Occipital lobe (tissue), 2 donors: Measurements from ENCODE around the gene COL8A2. TPM values are rescaled to one million over a fixed set of nuclear protein-coding genes. Genes with fewer than 3 reads are reported as not detected.
A peak's percentile ranks its signal among the peaks of the same experiment; 100 is the strongest.

Experiments
- DNase-seq: peaks from one replicate; lab custom pipeline; 2025; lab: John Stamatoyannopoulos, UW
- total RNA-seq: library from RNA; depleted of rRNA; stranded (reverse); fragments of >200 nt; gene quantifications from one replicate; pipeline ENCODE4 v1.2.3, GENCODE V29; 2014

The COL8A2 gene
- total RNA-seq, 1 donor from 2014 or later = 1.1 TPM

GRCh38 chr1:36157973-36158826 is 33.2 kb upstream of the COL8A2 start:
- no peak for DNase-seq

GRCh38 chr1:36157115-36157903 is 32.3 kb upstream of the COL8A2 start:
- no peak for DNase-seq

GRCh38 chr1:36156329-36157114 is 31.5 kb upstream of the COL8A2 start:
- peak; percentile 59 for DNase-seq

GRCh38 chr1:36155408-36156328 is 30.6 kb upstream of the COL8A2 start, which contains the start of gene MAP7D1:
MAP7D1 (plus strand) TSS chr1:36156160; CDS start chr1:36156418, 258 bp downstream.
- peak; percentile 89 for DNase-seq

- DNase-seq = no peak
Observed at GRCh38 chr1:36154765-36155407, 29.9 kb upstream of the COL8A2 start.

- no peak for DNase-seq
Observed at GRCh38 chr1:36154335-36154734, 29.3 kb upstream of the COL8A2 start.

- no peak for DNase-seq
Observed at GRCh38 chr1:36153476-36153875, 28.5 kb upstream of the COL8A2 start.

GRCh38 chr1:36151845-36152203 is 26.8 kb upstream of the COL8A2 start:
- DNase-seq = no peak

- DNase-seq = no peak
Observed at GRCh38 chr1:36151134-36151844, 26.3 kb upstream of the COL8A2 start.

- DNase-seq = peak; percentile 90
Observed at GRCh38 chr1:36150296-36151133, 25.5 kb upstream of the COL8A2 start.

GRCh38 chr1:36149973-36150295 is 24.9 kb upstream of the COL8A2 start:
- DNase-seq = no peak

- peak; percentile 100 for DNase-seq
Observed at GRCh38 chr1:36149237-36149972, 24.4 kb upstream of the COL8A2 start, which contains the start of gene TRAPPC3. TRAPPC3 (minus strand) TSS chr1:36149486; CDS start chr1:36149378, 108 bp downstream.

GRCh38 chr1:36148821-36149236 is 23.8 kb upstream of the COL8A2 start:
- no peak for DNase-seq

- no peak for DNase-seq
Observed at GRCh38 chr1:36144413-36144812, 19.4 kb upstream of the COL8A2 start.

- DNase-seq = no peak
Observed at GRCh38 chr1:36143424-36143823, 18.4 kb upstream of the COL8A2 start.

- DNase-seq = no peak
Observed at GRCh38 chr1:36142121-36142520, 17.1 kb upstream of the COL8A2 start.

GRCh38 chr1:36139521-36139920 is 14.5 kb upstream of the COL8A2 start:
- DNase-seq = no peak

- DNase-seq = no peak
Observed at GRCh38 chr1:36137776-36138175, 12.8 kb upstream of the COL8A2 start.
